Vagina (tissue), 2 donors: ENCODE data around the gene SCARB1. TPM values are rescaled to one million over a fixed set of nuclear protein-coding genes. Genes with fewer than 3 reads are reported as not detected.

Experiments used
- DNase-seq, 2 donors: peaks; one replicate each; pipeline ENCODE4 v3.0.0-alpha.2; 2017; ENCODE audit errors: extremely low spot score in 2 of 2
- H3K27ac ChIP-seq: fragments of 200-600 bp; sonication (generic); one replicate; pipeline ENCODE4 v1.5.1; 2019
- H3K27me3 ChIP-seq: fragments of 200-600 bp; sonication (generic); one replicate; pipeline ENCODE4 v1.5.1; 2019
- H3K36me3 ChIP-seq, 2 donors: fragments of 200-600 bp; sonication (generic); one replicate each; pipeline ENCODE4 v1.5.1; 2017 to 2019
- H3K4me1 ChIP-seq: fragments of 200-600 bp; sonication (generic); one replicate; pipeline ENCODE4 v1.5.1; 2019
- H3K4me3 ChIP-seq, 2 donors: fragments of 200-600 bp; sonication (generic); 1 replicate in 1 of 2; 2 replicates in 1 of 2; pipeline ENCODE4 v1.5.1; 2016 to 2019
- H3K9me3 ChIP-seq: fragments of 200-600 bp; sonication (generic); one replicate; pipeline ENCODE4 v1.5.1; 2019
- POLR2A ChIP-seq, 2 donors: fragments of 450-650 bp; IDR thresholded peaks; one replicate each; pipeline ENCODE4 v1.6.1; 2017; ENCODE audit warnings: antibody characterized with exemption in 2 of 2, mild to moderate bottlenecking in 2 of 2, moderate library complexity in 2 of 2
- POLR2AphosphoS5 ChIP-seq, 2 donors: sonication (generic); formaldehyde crosslinking; IDR thresholded peaks; one replicate each; pipeline ENCODE4 v1.9.0; 2017; ENCODE audit warnings: antibody characterized with exemption in 2 of 2, mild to moderate bottlenecking in 2 of 2, low read depth in 1 of 2; ENCODE audit not compliant: insufficient read depth in 1 of 2
- intact Hi-C: fragments of 100-400 bp; cut with DNase I; formaldehyde crosslinking; loops from one replicate; pipeline ENCODE4 v1.15.1; 2023
- total RNA-seq: library from RNA; depleted of rRNA; stranded (reverse); fragments of >200 nt; gene quantifications from one replicate; pipeline ENCODE4 v1.2.3, GENCODE V29; 2016
- TF ChIP-seq, protein P1 (sequence below), 3 experiments: fragments of 450-650 bp in 2 of 3; fragments of 200-600 bp in 1 of 3; sonication (generic) in 1 of 3; IDR thresholded peaks; one replicate each; pipeline ENCODE4 v1.5.1; 2017 to 2019; ENCODE audit warnings: antibody characterized with exemption in 3 of 3, mild to moderate bottlenecking in 2 of 3, moderate library complexity in 2 of 3

Gene SCARB1
- total RNA-seq, 1 donor from 2014 or later = 20.6 TPM

GRCh38 chr12:124857921-124858461 is 5.7 kb downstream of the SCARB1 start:
- TF ChIP-seq POLR2A (IDR thresholded peaks at IDR 0.05) = no peak
- TF ChIP-seq, protein P1, sequence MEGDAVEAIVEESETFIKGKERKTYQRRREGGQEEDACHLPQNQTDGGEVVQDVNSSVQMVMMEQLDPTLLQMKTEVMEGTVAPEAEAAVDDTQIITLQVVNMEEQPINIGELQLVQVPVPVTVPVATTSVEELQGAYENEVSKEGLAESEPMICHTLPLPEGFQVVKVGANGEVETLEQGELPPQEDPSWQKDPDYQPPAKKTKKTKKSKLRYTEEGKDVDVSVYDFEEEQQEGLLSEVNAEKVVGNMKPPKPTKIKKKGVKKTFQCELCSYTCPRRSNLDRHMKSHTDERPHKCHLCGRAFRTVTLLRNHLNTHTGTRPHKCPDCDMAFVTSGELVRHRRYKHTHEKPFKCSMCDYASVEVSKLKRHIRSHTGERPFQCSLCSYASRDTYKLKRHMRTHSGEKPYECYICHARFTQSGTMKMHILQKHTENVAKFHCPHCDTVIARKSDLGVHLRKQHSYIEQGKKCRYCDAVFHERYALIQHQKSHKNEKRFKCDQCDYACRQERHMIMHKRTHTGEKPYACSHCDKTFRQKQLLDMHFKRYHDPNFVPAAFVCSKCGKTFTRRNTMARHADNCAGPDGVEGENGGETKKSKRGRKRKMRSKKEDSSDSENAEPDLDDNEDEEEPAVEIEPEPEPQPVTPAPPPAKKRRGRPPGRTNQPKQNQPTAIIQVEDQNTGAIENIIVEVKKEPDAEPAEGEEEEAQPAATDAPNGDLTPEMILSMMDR (IDR thresholded peaks at IDR 0.05) = no peak
- TF ChIP-seq POLR2AphosphoS5 (IDR thresholded peaks at IDR 0.05; ENCODE audit: insufficient read depth in 1 of 2, low read depth in 1 of 2) = no peak
- Histone ChIP-seq H3K36me3 (no peaks in the 10 kb centered on the region), H3K4me3 (no peak overlapping the region), H3K9me3 (no peaks in the 10 kb centered on the region), H3K27me3 (no peaks in the 10 kb centered on the region), H3K27ac (no peak overlapping the region), H3K4me1 (peaks cover 15% of the 10 kb centered on the region)
- no peak for DNase-seq
- intact Hi-C loops = no loop called here

GRCh38 chr12:124856842-124857178 is 6.9 kb downstream of the SCARB1 start:
- DNase-seq = no peak
- TF ChIP-seq, protein P1 (IDR thresholded peaks at IDR 0.05) = no peak
- TF ChIP-seq POLR2A (IDR thresholded peaks at IDR 0.05) = no peak
- no peak for TF ChIP-seq POLR2AphosphoS5 (IDR thresholded peaks at IDR 0.05; ENCODE audit: insufficient read depth in 1 of 2, low read depth in 1 of 2)
- Histone ChIP-seq H3K27me3 (no peaks in the 10 kb centered on the region), H3K4me1 (peaks cover 6% of the 10 kb centered on the region), H3K9me3 (no peaks in the 10 kb centered on the region), H3K4me3 (no peak overlapping the region), H3K36me3 (no peaks in the 10 kb centered on the region), H3K27ac (no peak overlapping the region)
- intact Hi-C loops = no loop called here

GRCh38 chr12:124856132-124856841 is 7.4 kb downstream of the SCARB1 start:
- H3K36me3 ChIP-seq = no peaks in the 10 kb centered on the region
- no peak for DNase-seq
- TF ChIP-seq POLR2AphosphoS5 (IDR thresholded peaks at IDR 0.05; ENCODE audit: insufficient read depth in 1 of 2, low read depth in 1 of 2) (no peak), POLR2A (IDR thresholded peaks at IDR 0.05) (no peak)
- TF ChIP-seq, protein P1 (IDR thresholded peaks at IDR 0.05) = no peak
- H3K27me3 ChIP-seq = no peaks in the 10 kb centered on the region
- intact Hi-C loops = no loop called here
- no peaks in the 10 kb centered on the region for H3K9me3 ChIP-seq
- H3K27ac ChIP-seq = no peak overlapping the region
- peaks cover 6% of the 10 kb centered on the region for H3K4me1 ChIP-seq
- no peak overlapping the region for H3K4me3 ChIP-seq

- Histone ChIP-seq H3K36me3 (no peaks in the 10 kb centered on the region), H3K27ac (peak overlapping the region; percentile 33), H3K4me3 (no peak overlapping the region), H3K9me3 (no peaks in the 10 kb centered on the region), H3K4me1 (peaks cover 6% of the 10 kb centered on the region), H3K27me3 (no peaks in the 10 kb centered on the region)
- TF ChIP-seq, protein P1 (IDR thresholded peaks at IDR 0.05) = no peak
- TF ChIP-seq POLR2AphosphoS5 (IDR thresholded peaks at IDR 0.05; ENCODE audit: insufficient read depth in 1 of 2, low read depth in 1 of 2) (no peak), POLR2A (IDR thresholded peaks at IDR 0.05) (no peak)
- no peak for DNase-seq
- intact Hi-C loops = no loop called here
These were observed 8.2 kb downstream of the SCARB1 start for GRCh38 chr12:124855275-124855957.
